ENCODE results near the gene SLC7A6OS. TPM values are rescaled to one million over a fixed set of nuclear protein-coding genes. Genes with fewer than 3 reads are reported as not detected.

SLC7A6OS gene
- total RNA-seq, 1 experiment from 2014 or later = 19.4 TPM

DNA sequence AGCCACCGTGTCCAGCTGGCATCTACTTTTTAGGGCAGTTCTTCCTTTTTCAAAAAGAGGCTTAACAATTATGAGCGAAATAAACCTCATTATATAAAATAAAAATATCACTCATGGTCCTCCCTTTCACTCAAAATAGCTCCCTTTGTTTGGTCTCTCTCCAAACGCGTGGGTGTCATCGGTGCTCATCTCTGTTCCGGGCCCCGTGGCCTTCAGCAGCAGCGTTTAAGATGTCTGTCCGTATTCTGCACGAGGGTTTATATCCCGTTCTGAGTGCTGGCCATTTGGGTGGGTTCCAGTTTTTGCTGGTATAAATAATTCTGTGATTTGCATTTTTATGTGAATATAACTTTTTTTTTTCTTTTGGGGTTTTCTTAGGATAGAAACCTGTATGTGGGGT is 33.5 kb upstream of the SLC7A6OS start:
- H3K9me3 Mint-ChIP-seq (ENCODE audit: unreplicated experiment) = no peaks in the 10 kb centered on the region
- TF ChIP-seq CTCF (IDR thresholded peaks at IDR 0.05; ENCODE audit: unreplicated experiment) = no peak
- peaks cover 69% of the 10 kb centered on the region for H3K36me3 Mint-ChIP-seq (ENCODE audit: insufficient read depth, unreplicated experiment)
- no peaks in the 10 kb centered on the region for H3K4me1 Mint-ChIP-seq (ENCODE audit: insufficient read depth, unreplicated experiment)
- no peak for DNase-seq (ENCODE audit: unreplicated experiment)
- H3K27ac Mint-ChIP-seq (ENCODE audit: low read depth, unreplicated experiment) = no peak overlapping the region
- BruUV-seq (replicated peaks) = no TSS peak
- POLR2A ChIA-PET = no interaction called here
- H3K27me3 Mint-ChIP-seq (ENCODE audit: insufficient read depth, unreplicated experiment) = no peaks in the 10 kb centered on the region
- intact Hi-C loops (cut with micrococcal nuclease) = no loop called here
- CTCF ChIA-PET = interaction anchor here (0.6 kb wide), 1 partner anchor 16 kb away, joined by 4 read pairs; no protein-coding TSS in a partner anchor
- H3K4me3 Mint-ChIP-seq (ENCODE audit: unreplicated experiment) = no peak overlapping the region

DNA sequence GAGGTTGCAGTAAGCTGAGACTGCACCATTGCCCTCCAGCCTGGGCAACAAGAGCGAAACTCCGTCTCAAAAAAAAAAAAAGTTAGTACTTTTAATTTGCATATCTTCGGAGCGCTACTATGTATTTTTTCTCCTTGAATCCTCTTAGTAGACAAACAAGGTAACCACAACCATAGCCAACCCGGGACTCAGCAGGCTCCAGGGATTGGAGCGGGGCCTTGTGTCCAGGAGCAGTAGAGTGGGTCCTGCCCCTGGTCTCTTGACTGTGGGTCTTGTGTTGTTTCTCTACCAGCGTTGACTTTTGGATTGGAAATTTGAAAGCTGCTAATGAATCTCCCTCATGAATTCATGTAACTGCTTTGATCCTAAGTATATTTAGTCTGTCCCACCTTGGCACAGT is 32.4 kb upstream of the SLC7A6OS start:
- Mint-ChIP-seq H3K4me3 (ENCODE audit: unreplicated experiment) (no peak overlapping the region), H3K9me3 (ENCODE audit: unreplicated experiment) (no peaks in the 10 kb centered on the region), H3K27me3 (ENCODE audit: insufficient read depth, unreplicated experiment) (no peaks in the 10 kb centered on the region), H3K4me1 (ENCODE audit: insufficient read depth, unreplicated experiment) (no peaks in the 10 kb centered on the region), H3K27ac (ENCODE audit: low read depth, unreplicated experiment) (no peak overlapping the region), H3K36me3 (ENCODE audit: insufficient read depth, unreplicated experiment) (peaks cover 57% of the 10 kb centered on the region)
- intact Hi-C loops (cut with micrococcal nuclease) = no loop called here
- no peak for TF ChIP-seq CTCF (IDR thresholded peaks at IDR 0.05; ENCODE audit: unreplicated experiment)
- DNase-seq (ENCODE audit: unreplicated experiment) = no peak
- ChIA-PET POLR2A (no interaction called here), CTCF (interaction anchor here (0.6 to 1.5 kb wide), 2 partner anchors 14 to 143 kb away, joined by 3 read pairs; no protein-coding TSS in a partner anchor)
- BruUV-seq (replicated peaks) = no TSS peak

DNA sequence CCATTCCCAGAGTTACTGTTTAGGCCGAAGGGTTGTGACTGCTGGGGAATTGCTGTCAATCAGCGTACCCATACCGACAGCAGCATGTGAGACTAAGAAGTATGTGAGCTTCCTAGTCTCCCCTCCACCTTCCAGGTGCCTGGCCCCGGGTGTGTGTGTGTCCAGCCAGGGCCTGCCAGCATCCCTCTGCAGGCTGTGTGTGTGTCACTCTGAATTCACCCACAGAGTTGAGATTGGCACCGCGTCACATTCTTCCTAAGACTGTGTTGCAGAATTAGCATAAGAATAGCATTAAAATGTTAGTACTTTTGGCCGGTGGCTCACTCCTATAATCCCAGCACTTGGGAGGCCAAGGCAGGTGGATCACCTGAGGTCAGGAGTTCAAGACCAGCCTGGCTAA is 31.9 kb upstream of the SLC7A6OS start:
- Mint-ChIP-seq H3K4me1 (ENCODE audit: insufficient read depth, unreplicated experiment) (no peaks in the 10 kb centered on the region), H3K9me3 (ENCODE audit: unreplicated experiment) (no peaks in the 10 kb centered on the region), H3K4me3 (ENCODE audit: unreplicated experiment) (no peak overlapping the region), H3K27ac (ENCODE audit: low read depth, unreplicated experiment) (no peak overlapping the region), H3K36me3 (ENCODE audit: insufficient read depth, unreplicated experiment) (peaks cover 56% of the 10 kb centered on the region), H3K27me3 (ENCODE audit: insufficient read depth, unreplicated experiment) (no peaks in the 10 kb centered on the region)
- POLR2A ChIA-PET = interaction anchor here (0.6 kb wide), 1 partner anchor 85 kb away, joined by 3 read pairs; no protein-coding TSS in a partner anchor
- TF ChIP-seq CTCF (IDR thresholded peaks at IDR 0.05; ENCODE audit: unreplicated experiment) = no peak
- no peak for DNase-seq (ENCODE audit: unreplicated experiment)
- BruUV-seq (replicated peaks) = no TSS peak
- intact Hi-C loops (cut with micrococcal nuclease) = no loop called here
- CTCF ChIA-PET = interaction anchor here (0.6 to 1.5 kb wide), 2 partner anchors 14 to 143 kb away, joined by 3 read pairs; no protein-coding TSS in a partner anchor

DNA sequence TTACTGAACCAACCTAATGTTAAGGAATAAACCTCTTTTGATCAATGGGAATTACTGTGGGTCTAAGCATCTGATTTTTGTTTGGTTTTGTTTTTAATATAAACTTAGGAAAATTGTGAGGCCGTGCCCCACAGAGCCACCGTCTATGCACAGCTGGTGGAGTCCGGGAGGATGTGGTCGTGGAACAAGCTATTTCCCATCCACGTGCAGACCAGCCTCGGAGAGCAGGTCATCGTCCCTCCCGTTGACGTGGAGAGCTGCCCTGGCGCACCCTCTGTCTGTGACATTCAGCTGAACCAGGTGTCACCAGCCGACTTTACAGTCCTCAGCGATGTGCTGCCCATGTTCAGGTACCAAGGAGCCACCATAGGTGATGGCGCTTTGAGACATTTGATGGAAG is 28.5 kb upstream of the SLC7A6OS start:
- peaks cover 45% of the 10 kb centered on the region for H3K36me3 Mint-ChIP-seq (ENCODE audit: insufficient read depth, unreplicated experiment)
- no peak overlapping the region for H3K4me3 Mint-ChIP-seq (ENCODE audit: unreplicated experiment)
- TF ChIP-seq CTCF (IDR thresholded peaks at IDR 0.05; ENCODE audit: unreplicated experiment) = no peak
- no peaks in the 10 kb centered on the region for H3K9me3 Mint-ChIP-seq (ENCODE audit: unreplicated experiment)
- H3K27me3 Mint-ChIP-seq (ENCODE audit: insufficient read depth, unreplicated experiment) = no peaks in the 10 kb centered on the region
- intact Hi-C loops (cut with micrococcal nuclease) = no loop called here
- no peak overlapping the region for H3K27ac Mint-ChIP-seq (ENCODE audit: low read depth, unreplicated experiment)
- BruUV-seq (replicated peaks) = no TSS peak
- H3K4me1 Mint-ChIP-seq (ENCODE audit: insufficient read depth, unreplicated experiment) = peaks cover 10% of the 10 kb centered on the region
- ChIA-PET CTCF (interaction anchor here (0.6 to 0.7 kb wide), 3 partner anchors 40 to 818 kb away, joined by 3 read pairs; no protein-coding TSS in a partner anchor), POLR2A (no interaction called here)
- DNase-seq (ENCODE audit: unreplicated experiment) = no peak
